ENCODE measurements around the gene NCKAP1.

The NCKAP1 gene

GRCh38 chr2:182866461-182867406 lies 171.5 kb downstream of the NCKAP1 start, which contains the start of gene FRZB:
TSS of gene FRZB (minus strand) at chr2:182866637. CDS start at chr2:182866552, 85 bp downstream.
- no peak for DNase-seq

- DNase-seq, result no peak
These were observed 172.2 kb downstream of the NCKAP1 start for GRCh38 chr2:182866095-182866460.

GRCh38 chr2:182864949-182865570 lies 173.2 kb downstream of the NCKAP1 start:
- no peak for DNase-seq

GRCh38 chr2:182863642-182864041 lies 174.6 kb downstream of the NCKAP1 start:
- no peak for DNase-seq

GRCh38 chr2:182862091-182862490 lies 176.2 kb downstream of the NCKAP1 start:
- no peak for DNase-seq

- DNase-seq, result no peak
These were observed 177.4 kb downstream of the NCKAP1 start for GRCh38 chr2:182860858-182861257.
